ENCODE data around the gene LCP1. TPM values are rescaled to one million over a fixed set of nuclear protein-coding genes. Genes with fewer than 3 reads are reported as not detected.

The LCP1 gene
- total and polyA plus RNA-seq, 2 of the 13 experiments (the other 11 are each of a cell fraction or from before 2014, with no cell fraction given), result 1.6 TPM

DNA sequence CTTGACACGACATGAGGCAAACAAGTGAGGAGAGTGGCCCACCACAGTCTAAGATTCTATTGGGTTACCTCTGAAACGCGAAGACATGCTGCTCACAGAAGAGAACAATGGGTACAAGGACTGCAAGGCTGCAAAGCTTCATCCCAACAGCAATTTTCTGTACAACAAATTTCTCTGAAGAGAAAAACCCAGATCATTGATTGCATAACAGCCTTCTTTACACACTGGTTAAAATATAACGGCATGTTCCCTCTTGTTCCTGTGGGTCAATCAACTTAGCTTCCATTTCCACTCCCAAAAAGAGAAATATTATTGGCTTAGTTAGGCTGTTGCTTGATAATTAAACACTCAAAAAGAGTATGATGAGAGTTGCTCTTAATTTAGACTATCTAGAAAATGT, 77.1 kb downstream of the LCP1 start, which contains the start of gene CPB2:
Gene CPB2, minus strand, starts transcription at position 166 of the 400 bp plus-strand sequence. Its CDS starts 24 bp downstream, at position 142.
- H3K36me3 ChIP-seq (replicated peaks in 1 of 2; ENCODE audit: control insufficient read depth in 1 of 2, insufficient read depth in 2 of 2, low read length in 2 of 2), result no peaks in the 10 kb centered on the region
- H3K4me3 ChIP-seq (replicated peaks in 1 of 3; ENCODE audit: insufficient read depth in 1 of 3, low read depth in 2 of 3, low read length in 3 of 3), result peak within 1 kb of the TSS; percentile 46 to 82 (median 71)
- 0% methylated on average over 4 of the region's 4 CpGs for WGBS (ENCODE audit: low lambda C conversion rate)
- H3K9ac ChIP-seq (ENCODE audit: insufficient read depth, low read depth, low read length), result peak within 1 kb of the TSS; percentile 75
- DNase-seq (ENCODE audit: low spot score), result peak; percentile 73
- no peaks in the 10 kb centered on the region for H3K9me3 ChIP-seq (ENCODE audit: low read length)
- no TSS peak for BruUV-seq (replicated peaks)
- H3K4me2 ChIP-seq (ENCODE audit: low read depth, low read length), result peak within 1 kb of the TSS; percentile 80
- intact Hi-C loops (cut with micrococcal nuclease; ENCODE audit: unreplicated experiment), result loop anchor here (5.0 kb wide), 2 partner anchors 37 to 53 kb away; partner anchors contain the start of gene ZC3H13
- no peaks in the 10 kb centered on the region for H3K27me3 ChIP-seq (ENCODE audit: control insufficient read depth in 1 of 2, insufficient read depth in 2 of 2, low read length in 2 of 2)
- H3K79me2 ChIP-seq (ENCODE audit: insufficient read depth, low read length), result peaks cover 52% of the 10 kb centered on the region
- peak; percentile 74 for FAIRE-seq
- peaks cover 93% of the 10 kb centered on the region for H3K4me1 ChIP-seq (ENCODE audit: insufficient read depth, low read length)
- in situ Hi-C loops (cut with HindIII; ENCODE audit: extremely low pct_ligation_motif_present, low pct_unique_long_range_greater_than_20kb), result no loop called here
- peak within 1 kb of the TSS; percentile 58 for H2AFZ ChIP-seq (ENCODE audit: low read length)
- H4K20me1 ChIP-seq (ENCODE audit: insufficient read depth, low read length), result no peaks in the 10 kb centered on the region
- POLR2A ChIA-PET, result interaction anchor here (0.7 to 1.4 kb wide), 5 partner anchors 8 to 53 kb away, joined by 3 to 10 read pairs (median 3); partner anchors contain the start of gene ZC3H13
- peak within 1 kb of the TSS; percentile 87 for H3K27ac ChIP-seq (ENCODE audit: extremely low read length, insufficient read depth, low read length)
- CTCF ChIA-PET (ENCODE audit: low intra/inter-chr PET ratio, low total read pairs), result no interaction called here
- peak; percentile 40 for ATAC-seq
- no peak for TF ChIP-seq TBP (CRISPR knock-in tag; IDR thresholded peaks at IDR 0.05)
- TF ChIP-seq, protein P1, sequence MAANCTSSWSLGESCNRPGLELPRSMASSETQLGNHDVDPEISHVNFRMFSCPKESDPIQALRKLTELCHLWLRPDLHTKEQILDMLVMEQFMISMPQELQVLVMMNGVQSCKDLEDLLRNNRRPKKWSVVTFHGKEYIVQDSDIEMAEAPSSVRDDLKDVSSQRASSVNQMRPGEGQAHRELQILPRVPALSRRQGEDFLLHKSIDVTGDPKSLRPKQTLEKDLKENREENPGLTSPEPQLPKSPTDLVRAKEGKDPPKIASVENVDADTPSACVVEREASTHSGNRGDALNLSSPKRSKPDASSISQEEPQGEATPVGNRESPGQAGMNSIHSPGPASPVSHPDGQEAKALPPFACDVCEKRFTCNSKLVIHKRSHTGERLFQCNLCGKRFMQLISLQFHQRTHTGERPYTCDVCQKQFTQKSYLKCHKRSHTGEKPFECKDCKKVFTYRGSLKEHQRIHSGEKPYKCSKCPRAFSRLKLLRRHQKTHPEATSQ (CRISPR knock-in tag; IDR thresholded peaks at IDR 0.05; ENCODE audit: borderline replicate concordance), result peak; percentile 54; the same call in 1 of the 2 replicates
- no peak for TF ChIP-seq ZNF547 (CRISPR knock-in tag; IDR thresholded peaks at IDR 0.05)
- no peak for TF ChIP-seq PHB2 (IDR thresholded peaks at IDR 0.05; ENCODE audit: partially characterized antibody)
- no peak for TF ChIP-seq SATB2 (CRISPR knock-in tag; IDR thresholded peaks at IDR 0.05)
- peak; percentile 86; the same call in 1 of the 2 replicates for TF ChIP-seq SMYD3 (CRISPR knock-in tag; IDR thresholded peaks at IDR 0.05)
- TF ChIP-seq NFYC (CRISPR knock-in tag; IDR thresholded peaks at IDR 0.05), result no peak
- no peak for TF ChIP-seq NKX3-1 (CRISPR knock-in tag; IDR thresholded peaks at IDR 0.05)
- TF ChIP-seq ZFP1 (CRISPR knock-in tag; IDR thresholded peaks at IDR 0.05), result peak; percentile 49; the same call in 1 of the 2 replicates
- TF ChIP-seq, protein P2, sequence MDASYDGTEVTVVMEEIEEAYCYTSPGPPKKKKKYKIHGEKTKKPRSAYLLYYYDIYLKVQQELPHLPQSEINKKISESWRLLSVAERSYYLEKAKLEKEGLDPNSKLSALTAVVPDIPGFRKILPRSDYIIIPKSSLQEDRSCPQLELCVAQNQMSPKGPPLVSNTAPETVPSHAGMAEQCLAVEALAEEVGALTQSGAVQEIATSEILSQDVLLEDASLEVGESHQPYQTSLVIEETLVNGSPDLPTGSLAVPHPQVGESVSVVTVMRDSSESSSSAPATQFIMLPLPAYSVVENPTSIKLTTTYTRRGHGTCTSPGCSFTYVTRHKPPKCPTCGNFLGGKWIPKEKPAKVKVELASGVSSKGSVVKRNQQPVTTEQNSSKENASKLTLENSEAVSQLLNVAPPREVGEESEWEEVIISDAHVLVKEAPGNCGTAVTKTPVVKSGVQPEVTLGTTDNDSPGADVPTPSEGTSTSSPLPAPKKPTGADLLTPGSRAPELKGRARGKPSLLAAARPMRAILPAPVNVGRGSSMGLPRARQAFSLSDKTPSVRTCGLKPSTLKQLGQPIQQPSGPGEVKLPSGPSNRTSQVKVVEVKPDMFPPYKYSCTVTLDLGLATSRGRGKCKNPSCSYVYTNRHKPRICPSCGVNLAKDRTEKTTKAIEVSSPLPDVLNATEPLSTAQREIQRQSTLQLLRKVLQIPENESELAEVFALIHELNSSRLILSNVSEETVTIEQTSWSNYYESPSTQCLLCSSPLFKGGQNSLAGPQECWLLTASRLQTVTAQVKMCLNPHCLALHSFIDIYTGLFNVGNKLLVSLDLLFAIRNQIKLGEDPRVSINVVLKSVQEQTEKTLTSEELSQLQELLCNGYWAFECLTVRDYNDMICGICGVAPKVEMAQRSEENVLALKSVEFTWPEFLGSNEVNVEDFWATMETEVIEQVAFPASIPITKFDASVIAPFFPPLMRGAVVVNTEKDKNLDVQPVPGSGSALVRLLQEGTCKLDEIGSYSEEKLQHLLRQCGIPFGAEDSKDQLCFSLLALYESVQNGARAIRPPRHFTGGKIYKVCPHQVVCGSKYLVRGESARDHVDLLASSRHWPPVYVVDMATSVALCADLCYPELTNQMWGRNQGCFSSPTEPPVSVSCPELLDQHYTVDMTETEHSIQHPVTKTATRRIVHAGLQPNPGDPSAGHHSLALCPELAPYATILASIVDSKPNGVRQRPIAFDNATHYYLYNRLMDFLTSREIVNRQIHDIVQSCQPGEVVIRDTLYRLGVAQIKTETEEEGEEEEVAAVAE (CRISPR knock-in tag; IDR thresholded peaks at IDR 0.05; ENCODE audit: borderline replicate concordance), result peak; percentile 40; the same call in 1 of the 2 replicates
- TF ChIP-seq, protein P3, sequence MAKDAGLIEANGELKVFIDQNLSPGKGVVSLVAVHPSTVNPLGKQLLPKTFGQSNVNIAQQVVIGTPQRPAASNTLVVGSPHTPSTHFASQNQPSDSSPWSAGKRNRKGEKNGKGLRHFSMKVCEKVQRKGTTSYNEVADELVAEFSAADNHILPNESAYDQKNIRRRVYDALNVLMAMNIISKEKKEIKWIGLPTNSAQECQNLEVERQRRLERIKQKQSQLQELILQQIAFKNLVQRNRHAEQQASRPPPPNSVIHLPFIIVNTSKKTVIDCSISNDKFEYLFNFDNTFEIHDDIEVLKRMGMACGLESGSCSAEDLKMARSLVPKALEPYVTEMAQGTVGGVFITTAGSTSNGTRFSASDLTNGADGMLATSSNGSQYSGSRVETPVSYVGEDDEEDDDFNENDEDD (CRISPR knock-in tag; IDR thresholded peaks at IDR 0.05; ENCODE audit: borderline replicate concordance), result peak; percentile 54; the same call in 1 of the 2 replicates
- TF ChIP-seq, protein P4, sequence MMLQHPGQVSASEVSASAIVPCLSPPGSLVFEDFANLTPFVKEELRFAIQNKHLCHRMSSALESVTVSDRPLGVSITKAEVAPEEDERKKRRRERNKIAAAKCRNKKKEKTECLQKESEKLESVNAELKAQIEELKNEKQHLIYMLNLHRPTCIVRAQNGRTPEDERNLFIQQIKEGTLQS (CRISPR knock-in tag; IDR thresholded peaks at IDR 0.05), result no peak
- TF ChIP-seq MIXL1 (CRISPR knock-in tag; IDR thresholded peaks at IDR 0.05), result peak; percentile 90
- TF ChIP-seq MIER3 (CRISPR knock-in tag; IDR thresholded peaks at IDR 0.05; ENCODE audit: borderline replicate concordance), result peak; percentile 75; the same call in 1 of the 2 replicates
- 0 out of 2 replicates have a peak, but pooled peaks have one; percentile 24 for TF ChIP-seq ZSCAN29 (CRISPR knock-in tag; conservative IDR thresholded peaks at IDR 0.05)
- TF ChIP-seq ZNF781 (CRISPR knock-in tag; IDR thresholded peaks at IDR 0.05; ENCODE audit: borderline replicate concordance, not compliant biosample characterization), result no peak
- TF ChIP-seq ZNF557 (CRISPR knock-in tag; IDR thresholded peaks at IDR 0.05), result no peak
